Measurements from ENCODE around the gene TMPRSS6.

- TF ChIP-seq CTCF (conservative IDR thresholded peaks at IDR 0.05; ENCODE audit: low read depth, low read length): no peak
- TF ChIP-seq EZH2 (IDR thresholded peaks at IDR 0.05; ENCODE audit: low read length, unreplicated experiment): no peak
- TF ChIP-seq EZH2phosphoT487 (IDR thresholded peaks at IDR 0.05; ENCODE audit: borderline replicate concordance, low read length): no peak
Measured at GRCh38 chr22:37089434-37089833, 20.1 kb downstream of the TMPRSS6 start.
